Measurements from ENCODE around the gene THRA. TPM values are rescaled to one million over a fixed set of nuclear protein-coding genes. Genes with fewer than 3 reads are reported as not detected.
"Not testable (repeated sequence)": the region's sequence is repeated elsewhere in the genome, so short reads cannot be mapped to it uniquely, and the experiment has no call there.

Gene THRA
- total RNA-seq, 2 donors from 2014 or later: 50.8 to 65.8 TPM

GRCh38 chr17:40122999-40123810 lies 60.4 kb downstream of the THRA start:
- DNase-seq (ENCODE audit: low spot score): peak; percentile 84
- intact Hi-C loops (cut with DNase I): loop anchor here in 1 of 2 donors (5.0 kb wide), 1 partner anchor 44 kb away; no protein-coding TSS in a partner anchor

DNA sequence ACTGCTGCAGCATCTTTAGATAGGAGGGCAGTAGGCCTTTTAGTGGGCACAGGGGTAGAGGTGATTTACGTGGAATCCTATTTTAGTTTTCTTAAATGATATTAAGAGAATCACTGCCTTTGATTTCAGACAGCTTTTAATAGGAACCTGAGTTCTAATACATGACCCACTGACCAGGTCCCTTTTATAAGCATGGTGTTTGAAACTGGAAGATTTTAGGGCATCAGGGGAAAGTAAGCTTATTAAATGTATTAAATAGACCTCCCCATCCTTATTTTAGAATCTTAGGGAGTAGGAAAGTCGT lies 61.0 kb downstream of the THRA start:
- intact Hi-C loops (cut with DNase I): loop anchor here in 1 of 2 donors (5.0 kb wide), 1 partner anchor 44 kb away; no protein-coding TSS in a partner anchor
- no peak for DNase-seq (ENCODE audit: low spot score)

GRCh38 chr17:40124279-40125141 lies 61.7 kb downstream of the THRA start:
- intact Hi-C loops (cut with DNase I): loop anchor here in 1 of 2 donors (5.0 kb wide), 1 partner anchor 43 kb away; no protein-coding TSS in a partner anchor
- no peak for DNase-seq (ENCODE audit: low spot score)

DNA sequence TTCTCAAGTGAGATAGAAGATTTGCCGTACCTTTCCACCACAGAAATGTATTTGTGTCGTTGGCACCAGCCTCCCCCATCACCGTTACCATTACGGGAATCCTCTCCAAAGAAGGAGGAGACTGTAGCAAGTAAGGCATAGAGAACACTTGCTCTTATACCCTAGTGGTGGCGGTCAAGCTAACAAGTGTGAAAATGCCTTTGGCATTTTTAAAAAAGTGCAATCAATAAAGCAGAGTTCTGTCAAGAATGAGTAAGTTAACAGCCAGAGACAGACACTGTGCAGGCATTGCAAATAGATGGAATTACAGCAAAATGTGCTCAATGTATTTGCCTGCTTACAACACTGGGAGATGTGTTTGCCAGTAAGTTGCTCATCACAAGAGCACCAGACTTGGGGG lies 66.7 kb downstream of the THRA start:
- DNase-seq (ENCODE audit: low spot score): no peak
- intact Hi-C loops (cut with DNase I): no loop called here

DNA sequence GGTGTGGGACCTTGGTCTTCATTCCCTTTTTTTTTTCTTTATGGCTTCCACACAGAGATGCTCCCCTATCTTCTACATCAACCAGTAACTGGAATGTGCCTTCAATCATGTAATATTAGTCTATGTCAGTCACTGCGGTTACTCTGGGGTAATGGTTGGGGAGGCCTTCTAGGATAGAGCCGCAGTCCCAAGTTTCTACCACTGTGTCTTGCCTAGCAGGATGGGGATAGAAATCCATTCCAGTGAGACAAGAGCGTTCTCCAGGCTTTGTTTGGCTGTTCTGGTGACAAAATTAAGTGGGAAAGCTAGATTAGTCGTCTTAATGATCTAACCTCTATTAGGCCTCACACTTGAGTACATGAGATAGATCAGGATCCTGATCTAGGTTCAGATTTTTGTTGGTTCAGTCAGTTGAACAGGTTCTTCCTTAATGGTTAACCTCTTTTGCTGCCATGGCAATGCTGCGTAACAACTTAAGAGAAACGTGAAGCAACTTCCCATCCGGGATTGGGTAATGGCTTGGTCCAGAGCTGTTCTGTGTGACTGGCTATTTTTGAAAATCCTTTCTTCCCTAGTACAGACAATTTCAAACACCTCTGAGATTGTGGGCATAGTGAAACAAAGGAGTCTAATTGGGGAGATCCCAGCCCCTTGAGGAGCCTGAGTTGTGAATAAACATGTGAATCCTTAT lies 67.7 kb downstream of the THRA start:
- DNase-seq (ENCODE audit: low spot score): no peak
- intact Hi-C loops (cut with DNase I): loop anchor here in 1 of 2 donors (1.0 kb wide), 1 partner anchor 16 kb away; no protein-coding TSS in a partner anchor

DNA sequence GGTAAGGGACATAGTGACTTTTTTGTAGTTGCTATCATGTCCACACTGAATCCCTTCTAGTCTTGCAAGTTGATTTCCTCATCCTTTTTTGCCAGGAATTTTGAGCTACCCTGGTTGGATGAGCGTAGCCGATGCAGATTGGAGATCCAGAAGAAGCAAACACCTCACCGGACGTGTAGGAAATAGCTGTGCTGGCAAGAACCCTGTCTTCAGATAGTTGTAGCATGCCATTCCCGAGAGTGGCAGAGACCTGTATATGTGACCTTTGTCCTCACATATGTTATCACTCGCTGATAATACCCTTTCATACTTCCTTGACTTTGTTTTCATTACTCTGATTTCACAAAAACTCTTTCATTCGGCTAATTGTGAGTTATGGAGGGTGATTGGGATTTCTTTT lies 71.4 kb downstream of the THRA start:
- no peak for DNase-seq (ENCODE audit: low spot score)
- intact Hi-C loops (cut with DNase I): no loop called here

DNA sequence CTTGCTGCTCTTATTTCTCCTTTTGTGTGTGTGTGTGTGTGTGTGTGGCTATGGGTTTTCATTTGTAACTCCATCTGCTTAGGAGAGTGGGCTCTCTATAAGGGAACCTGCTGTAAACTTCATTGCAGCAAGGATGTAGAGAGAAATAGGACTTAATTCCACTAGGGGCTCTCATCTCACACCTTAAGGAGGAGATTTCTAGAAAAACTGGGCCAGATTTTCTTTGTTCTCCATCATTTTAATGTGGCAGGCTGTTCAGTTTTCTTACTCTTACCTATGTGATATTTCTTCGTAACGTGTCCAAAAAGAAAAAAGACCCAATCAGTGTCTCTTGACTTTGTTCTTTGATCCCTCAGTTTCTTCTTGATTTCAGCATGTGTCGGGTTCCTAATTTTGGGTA lies 73.1 kb downstream of the THRA start:
- no peak for DNase-seq (ENCODE audit: low spot score)
- intact Hi-C loops (cut with DNase I): no loop called here

DNA sequence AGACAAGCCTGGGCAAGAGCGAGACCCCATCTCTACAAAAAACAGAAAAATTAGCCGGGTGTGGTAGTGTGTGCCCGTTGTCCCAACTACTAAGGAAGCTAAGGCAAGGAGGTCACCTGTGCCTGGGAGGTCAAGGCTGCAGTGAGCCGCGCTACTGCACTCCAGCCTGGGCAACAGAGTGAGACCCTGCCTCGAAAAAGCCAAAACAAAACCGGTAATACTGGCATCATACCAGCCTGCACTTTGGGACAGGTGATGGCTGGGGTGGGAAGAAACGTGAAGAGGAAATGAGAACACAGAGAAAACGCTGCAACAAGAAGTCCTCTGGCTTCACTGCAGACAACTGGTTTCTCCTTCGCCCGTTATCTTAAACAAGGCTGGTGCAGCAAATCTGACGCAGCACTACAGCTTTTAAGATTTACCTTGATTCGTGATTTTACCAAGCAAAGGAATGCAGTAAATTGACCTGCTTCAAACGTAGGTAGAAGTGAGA lies 76.8 kb downstream of the THRA start:
- DNase-seq (ENCODE audit: low spot score): no peak
- intact Hi-C loops (cut with DNase I): no loop called here

DNA sequence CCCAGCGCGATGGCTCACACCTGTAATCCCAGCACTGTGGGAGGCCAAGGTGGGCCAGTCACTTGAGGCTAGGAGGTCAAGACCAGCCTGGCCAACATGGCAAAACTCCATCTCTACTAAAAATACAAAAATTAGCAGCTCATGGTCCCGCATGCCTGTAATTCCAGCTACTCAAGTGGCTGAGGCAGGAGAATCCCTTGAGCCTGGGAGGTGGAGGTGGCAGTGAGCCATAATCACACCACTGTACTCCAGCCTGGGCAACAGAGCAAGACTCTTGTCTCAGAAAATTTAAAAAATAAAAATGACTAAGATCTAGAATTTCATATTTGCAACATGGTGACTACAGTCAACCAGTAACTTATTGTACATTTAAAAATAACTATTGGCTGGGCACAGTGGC lies 80.4 kb downstream of the THRA start:
- DNase-seq (ENCODE audit: low spot score); intact Hi-C loops (cut with DNase I): not testable (repeated sequence)

Small RNA genes within 50 kb of the gene (microRNA-seq; reads per million reads assigned to microRNA genes)
- gene MIR6884 (ENCODE audit: borderline microRNAs expressed in 2 of 2): 0.26 to 0.97 reads per million in 2 donors

Other genes starting within 250 kb of the THRA start
- 1 to 10 TPM; 1.6 TPM for gene IKZF3, start 198.7 kb upstream of the THRA start, total RNA-seq
- not detected for gene ZPBP2, start 194.8 kb upstream of the THRA start, total RNA-seq
- gene GSDMB, start 144.3 kb upstream of the THRA start, total RNA-seq: 1 to 10 TPM; 4.2 to 6.0 TPM
- gene ORMDL3, start 135.4 kb upstream of the THRA start, total RNA-seq: 10 to 100 TPM; 32.1 to 43.2 TPM
- not detected for gene LRRC3C, start 135.2 kb upstream of the THRA start, total RNA-seq
- under 1 TPM; 0.19 to 0.57 TPM for gene GSDMA, start 100.0 kb upstream of the THRA start, total RNA-seq
- gene PSMD3, start 82.2 kb upstream of the THRA start, total RNA-seq: 10 to 100 TPM; 57.6 to 65.5 TPM
- gene CSF3, start 47.5 kb upstream of the THRA start, total RNA-seq: 10 to 100 TPM in 1 of 2 donors, under 1 TPM in 1; 0.69 to 15.3 TPM
- 10 to 100 TPM; 46.2 to 53.2 TPM for gene MED24, start 8.6 kb upstream of the THRA start, total RNA-seq
- 10 to 100 TPM; 20.2 to 24.2 TPM for gene NR1D1, start 37.6 kb downstream of the THRA start, total RNA-seq
- 10 to 100 TPM; 66.7 to 68.8 TPM for gene MSL1, start 59.0 kb downstream of the THRA start, total RNA-seq
- gene CASC3, start 77.6 kb downstream of the THRA start, total RNA-seq: 100 to 1,000 TPM in 1 of 2 donors, 10 to 100 TPM in 1; 99.2 to 103 TPM
- gene RAPGEFL1, start 114.5 kb downstream of the THRA start, total RNA-seq: 1 to 10 TPM; 4.5 to 5.2 TPM
- gene WIPF2, start 156.3 kb downstream of the THRA start, total RNA-seq: 10 to 100 TPM; 24.8 to 28.9 TPM
- 1 to 10 TPM; 1.4 to 2.5 TPM for gene CDC6, start 224.9 kb downstream of the THRA start, total RNA-seq
- gene RARA, start 246.2 kb downstream of the THRA start, total RNA-seq: 10 to 100 TPM; 47.5 to 54.5 TPM

All from posterior vena cava (tissue), 2 donors.